MCF 10A (cell line): Measurements from ENCODE around the gene HCK. TPM values are rescaled to one million over a fixed set of nuclear protein-coding genes. Genes with fewer than 3 reads are reported as not detected.

Experiments used
- BruUV-seq: library from RNA; stranded (reverse); fragments of 400-500 nt; replicated peaks from 2 replicates; lab custom pipeline; 2021; lab: Mats Ljungman, UMichigan
- CTCF ChIA-PET: fragments of 300-600 bp; sonication (Branson Sonifier 250); formaldehyde crosslinking; extraction: SDS; loops from one replicate; lab custom pipeline; 2021; ENCODE audit warnings: antibody characterized with exemption, inconsistent platforms; lab: Yijun Ruan, JAX
- POLR2A ChIA-PET: fragments of 300-600, 350-650 bp; sonication (Branson Sonifier 250); formaldehyde crosslinking; extraction: SDS; loops from one replicate; lab custom pipeline; 2020; ENCODE audit warnings: antibody characterized with exemption, inconsistent platforms; lab: Yijun Ruan, JAX
- DNase-seq: peaks from one replicate; pipeline ENCODE4 v3.0.0-alpha.2; 2018; ENCODE audit not compliant: unreplicated experiment
- H3K27ac Mint-ChIP-seq: one replicate; pipeline ENCODE4 v1.8.0; 2022; ENCODE audit warnings: mild to moderate bottlenecking, low read depth, mixed read lengths; ENCODE audit not compliant: unreplicated experiment
- H3K27me3 Mint-ChIP-seq: one replicate; pipeline ENCODE4 v1.8.0; 2022; ENCODE audit warnings: mixed read lengths; ENCODE audit not compliant: insufficient read depth, unreplicated experiment
- H3K36me3 Mint-ChIP-seq: one replicate; pipeline ENCODE4 v1.8.0; 2022; ENCODE audit warnings: mild to moderate bottlenecking, moderate library complexity, mixed read lengths; ENCODE audit not compliant: insufficient read depth, unreplicated experiment
- H3K4me1 Mint-ChIP-seq: one replicate; pipeline ENCODE4 v1.8.0; 2022; ENCODE audit warnings: mixed read lengths; ENCODE audit not compliant: insufficient read depth, unreplicated experiment
- H3K4me3 Mint-ChIP-seq: one replicate; pipeline ENCODE4 v1.8.0; 2022; ENCODE audit warnings: mild to moderate bottlenecking, moderate library complexity, mixed read lengths; ENCODE audit not compliant: unreplicated experiment
- H3K9me3 Mint-ChIP-seq: one replicate; pipeline ENCODE4 v1.8.0; 2022; ENCODE audit warnings: mixed read lengths; ENCODE audit not compliant: unreplicated experiment
- intact Hi-C: fragments of 100-400 bp; cut with micrococcal nuclease; formaldehyde crosslinking; loops from 2 replicates; pipeline ENCODE4 v1.14.1; 2022
- total RNA-seq: library from RNA; stranded (reverse); gene quantifications from 2 replicates; pipeline ENCODE4 v1.2.3, GENCODE V29; 2022
- TF ChIP-seq, protein P1 (sequence below): fragments of 200-600 bp; IDR thresholded peaks from one replicate; pipeline ENCODE4 v1.8.0; 2022; ENCODE audit warnings: antibody characterized with exemption, mild to moderate bottlenecking; ENCODE audit not compliant: unreplicated experiment

The HCK gene
- total RNA-seq, 1 experiment from 2014 or later = not detected

DNA sequence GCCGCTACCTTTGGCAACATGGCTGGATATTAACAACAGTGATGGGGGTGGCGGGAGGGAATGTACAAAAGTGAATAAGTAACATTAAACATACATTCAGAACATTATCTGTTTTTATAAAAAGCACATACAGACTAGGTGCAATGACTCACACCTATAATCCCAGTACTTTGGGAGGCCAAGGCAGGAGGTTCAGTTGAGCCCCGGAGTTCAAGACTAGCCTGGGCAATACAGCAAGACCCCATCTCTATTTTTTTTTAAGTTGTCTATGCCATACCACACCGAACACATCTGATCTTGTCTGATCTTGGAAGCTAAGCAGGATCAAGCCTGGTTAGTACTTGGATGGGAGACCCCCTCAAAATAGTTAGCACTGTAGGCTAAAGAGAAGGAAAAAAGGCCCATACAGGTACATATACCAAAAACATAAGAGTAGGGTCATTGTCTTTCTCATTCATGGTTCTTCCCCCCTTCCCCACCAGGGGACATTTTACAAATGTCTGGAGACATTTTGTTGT is 1.7 kb upstream of the HCK start:
- H3K27me3 Mint-ChIP-seq = peaks cover 76% of the 10 kb centered on the region
- intact Hi-C loops = no loop called here
- no peak overlapping the region for H3K27ac Mint-ChIP-seq
- H3K9me3 Mint-ChIP-seq = no peaks in the 10 kb centered on the region
- no peak for DNase-seq
- ChIA-PET POLR2A (no interaction called here), CTCF (interaction anchor here (0.7 kb wide), 1 partner anchor 59 kb away, joined by 3 read pairs; no protein-coding TSS in a partner anchor)
- H3K4me3 Mint-ChIP-seq = no peak overlapping the region
- H3K4me1 Mint-ChIP-seq = no peaks in the 10 kb centered on the region
- BruUV-seq = no TSS peak
- no peaks in the 10 kb centered on the region for H3K36me3 Mint-ChIP-seq
- TF ChIP-seq, protein P1, sequence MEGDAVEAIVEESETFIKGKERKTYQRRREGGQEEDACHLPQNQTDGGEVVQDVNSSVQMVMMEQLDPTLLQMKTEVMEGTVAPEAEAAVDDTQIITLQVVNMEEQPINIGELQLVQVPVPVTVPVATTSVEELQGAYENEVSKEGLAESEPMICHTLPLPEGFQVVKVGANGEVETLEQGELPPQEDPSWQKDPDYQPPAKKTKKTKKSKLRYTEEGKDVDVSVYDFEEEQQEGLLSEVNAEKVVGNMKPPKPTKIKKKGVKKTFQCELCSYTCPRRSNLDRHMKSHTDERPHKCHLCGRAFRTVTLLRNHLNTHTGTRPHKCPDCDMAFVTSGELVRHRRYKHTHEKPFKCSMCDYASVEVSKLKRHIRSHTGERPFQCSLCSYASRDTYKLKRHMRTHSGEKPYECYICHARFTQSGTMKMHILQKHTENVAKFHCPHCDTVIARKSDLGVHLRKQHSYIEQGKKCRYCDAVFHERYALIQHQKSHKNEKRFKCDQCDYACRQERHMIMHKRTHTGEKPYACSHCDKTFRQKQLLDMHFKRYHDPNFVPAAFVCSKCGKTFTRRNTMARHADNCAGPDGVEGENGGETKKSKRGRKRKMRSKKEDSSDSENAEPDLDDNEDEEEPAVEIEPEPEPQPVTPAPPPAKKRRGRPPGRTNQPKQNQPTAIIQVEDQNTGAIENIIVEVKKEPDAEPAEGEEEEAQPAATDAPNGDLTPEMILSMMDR = no peak

DNA sequence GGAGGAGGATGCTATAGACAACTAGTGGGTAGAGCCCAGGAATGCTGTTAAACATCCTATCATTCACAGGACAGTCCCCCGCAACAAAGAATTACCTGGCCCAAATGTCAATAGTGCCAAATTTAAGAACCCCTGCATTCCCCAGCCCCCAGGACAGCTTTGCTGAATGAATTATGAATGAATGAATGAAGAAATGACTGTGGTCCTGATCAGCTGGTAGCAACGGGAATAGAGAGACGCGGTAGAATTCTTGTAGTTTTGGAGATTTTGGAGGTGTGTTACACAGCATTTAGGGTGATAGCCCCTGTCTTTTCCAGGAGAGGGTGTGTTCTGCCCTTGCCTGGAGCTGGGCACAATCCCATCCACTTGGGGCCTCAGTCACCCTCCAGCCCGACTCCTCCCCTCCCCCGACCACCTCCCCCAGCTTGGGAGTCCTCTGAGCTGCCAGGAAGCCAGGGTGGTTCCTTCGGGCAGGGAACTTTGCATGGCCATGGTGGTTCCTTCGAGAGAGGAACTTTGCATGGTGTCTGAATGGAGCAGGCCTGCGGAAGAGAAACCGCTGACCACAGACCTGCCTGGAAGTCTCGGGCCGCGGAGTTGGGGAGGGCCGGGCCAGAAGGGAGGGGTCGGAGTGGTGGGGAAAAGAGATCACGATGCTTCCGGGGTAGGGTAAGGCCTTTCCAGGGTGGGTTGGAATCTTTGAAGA is 1.0 kb upstream of the HCK start:
- no peaks in the 10 kb centered on the region for H3K36me3 Mint-ChIP-seq
- peaks cover 69% of the 10 kb centered on the region for H3K27me3 Mint-ChIP-seq
- POLR2A ChIA-PET = interaction anchor here (0.6 kb wide), 1 partner anchor 699 kb away, joined by 4 read pairs; no protein-coding TSS in a partner anchor
- TF ChIP-seq, protein P1 = no peak
- no TSS peak for BruUV-seq
- intact Hi-C loops = no loop called here
- CTCF ChIA-PET = interaction anchor here (0.7 kb wide), 1 partner anchor 59 kb away, joined by 3 read pairs; no protein-coding TSS in a partner anchor
- H3K4me3 Mint-ChIP-seq = no peak overlapping the region
- H3K4me1 Mint-ChIP-seq = no peaks in the 10 kb centered on the region
- no peak overlapping the region for H3K27ac Mint-ChIP-seq
- DNase-seq = no peak
- H3K9me3 Mint-ChIP-seq = no peaks in the 10 kb centered on the region

DNA sequence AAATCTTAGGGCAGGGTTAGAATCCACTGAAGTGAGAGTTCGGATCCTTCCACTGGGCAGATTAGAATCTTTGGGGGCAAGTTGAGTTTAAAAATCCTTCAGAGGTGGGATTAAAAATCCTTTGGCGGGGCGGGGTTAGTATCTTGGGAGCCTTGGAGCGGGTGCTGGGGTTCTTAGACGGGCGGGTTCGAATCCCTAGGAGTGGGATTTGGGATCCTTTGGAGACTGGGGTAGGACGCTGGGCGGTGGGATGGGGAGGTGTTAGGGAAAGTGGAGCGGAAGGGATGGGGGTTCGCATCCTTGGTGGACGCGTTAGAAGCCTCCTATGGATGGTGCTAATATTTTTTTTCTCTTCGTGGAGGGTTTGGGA is 337 bp upstream of the HCK start:
- no TSS peak for BruUV-seq
- ChIA-PET CTCF (no interaction called here), POLR2A (no interaction called here)
- Mint-ChIP-seq H3K4me1 (no peaks in the 10 kb centered on the region), H3K27me3 (peaks cover 62% of the 10 kb centered on the region), H3K27ac (no peak overlapping the region), H3K9me3 (no peaks in the 10 kb centered on the region), H3K4me3 (no peak overlapping the region), H3K36me3 (no peaks in the 10 kb centered on the region)
- TF ChIP-seq, protein P1 = no peak
- DNase-seq = no peak
- intact Hi-C loops = no loop called here

DNA sequence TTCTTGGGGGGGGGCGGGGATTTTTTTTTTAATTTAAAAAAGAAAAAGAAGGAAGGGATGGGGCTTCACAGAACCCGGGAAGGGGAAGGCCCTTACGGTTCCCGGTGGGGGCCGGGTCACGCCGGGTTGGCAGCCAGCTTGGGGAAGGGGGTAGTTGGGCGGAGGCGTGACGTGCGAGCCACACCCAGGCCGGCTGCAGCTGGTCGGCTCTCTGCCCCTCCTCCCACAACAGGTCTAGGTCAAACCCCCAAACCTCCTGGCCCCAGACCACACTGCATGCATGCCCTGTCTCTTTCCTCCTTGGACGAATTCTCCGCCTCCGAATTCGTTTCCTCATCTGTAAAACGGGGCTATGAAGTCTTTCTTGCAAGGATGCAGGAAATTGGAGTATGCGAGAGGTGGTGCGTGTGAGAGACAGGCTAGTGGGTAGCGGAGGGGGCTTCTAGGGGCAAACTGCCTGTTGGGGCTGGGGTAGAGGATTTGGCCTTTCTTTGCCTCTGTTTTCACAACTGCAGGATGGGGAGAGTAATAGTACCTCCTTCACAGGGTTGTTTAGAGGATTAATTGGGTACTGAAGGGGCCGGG is 828 bp downstream of the HCK start:
- no peaks in the 10 kb centered on the region for H3K36me3 Mint-ChIP-seq
- H3K4me3 Mint-ChIP-seq = no peak overlapping the region
- H3K27ac Mint-ChIP-seq = no peak overlapping the region
- no TSS peak for BruUV-seq
- no peak for DNase-seq
- ChIA-PET CTCF (interaction anchor here (0.7 to 2.7 kb wide), 2 partner anchors 22 to 102 kb away, joined by 6 to 15 read pairs; no protein-coding TSS in a partner anchor), POLR2A (no interaction called here)
- TF ChIP-seq, protein P1 = no peak
- intact Hi-C loops = no loop called here
- peaks cover 72% of the 10 kb centered on the region for H3K27me3 Mint-ChIP-seq
- H3K9me3 Mint-ChIP-seq = no peaks in the 10 kb centered on the region
- H3K4me1 Mint-ChIP-seq = no peaks in the 10 kb centered on the region
